HG02973 (cell line): ENCODE results near the gene TRAPPC2B.
A peak's percentile ranks its signal among the peaks of the same experiment; 100 is the strongest.
"Not testable (repeated sequence)": the region's sequence is repeated elsewhere in the genome, so short reads cannot be mapped to it uniquely, and the experiment has no call there.

Experiments used
- ATAC-seq: cut with Tn5 transposase; IDR thresholded peaks from one replicate; pipeline ENCODE4 v1.9.1; 2021; ENCODE audit warnings: moderate library complexity; ENCODE audit not compliant: unreplicated experiment

Gene TRAPPC2B

GRCh38 chr19:57374179-57374578, 10.8 kb downstream of the TRAPPC2B start:
- no peak for ATAC-seq

DNA sequence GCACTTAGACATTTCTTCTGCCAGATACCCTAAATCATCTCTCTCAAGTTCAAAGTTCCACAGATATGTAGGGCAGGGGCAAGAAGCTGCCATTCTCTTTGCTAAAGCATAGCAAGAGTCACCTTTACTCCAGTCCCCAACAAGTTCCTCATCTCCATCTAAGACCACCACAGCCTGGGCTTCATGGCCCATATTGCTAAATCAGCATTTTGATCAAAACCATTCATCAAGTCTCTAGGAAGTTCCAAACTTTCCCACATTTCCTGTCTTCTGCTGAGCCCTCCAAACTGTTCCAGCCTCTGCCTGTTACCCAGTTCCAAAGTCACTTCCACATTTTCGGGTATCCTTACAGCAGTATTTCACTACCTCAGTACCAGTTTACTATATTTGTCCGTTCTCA, 11.3 kb downstream of the TRAPPC2B start:
- not testable (repeated sequence) for ATAC-seq

GRCh38 chr19:57376151-57376550, 12.8 kb downstream of the TRAPPC2B start:
- no peak for ATAC-seq

GRCh38 chr19:57377498-57378146, 14.3 kb downstream of the TRAPPC2B start:
- no peak for ATAC-seq

GRCh38 chr19:57380923-57381322, 17.6 kb downstream of the TRAPPC2B start:
- no peak for ATAC-seq

DNA sequence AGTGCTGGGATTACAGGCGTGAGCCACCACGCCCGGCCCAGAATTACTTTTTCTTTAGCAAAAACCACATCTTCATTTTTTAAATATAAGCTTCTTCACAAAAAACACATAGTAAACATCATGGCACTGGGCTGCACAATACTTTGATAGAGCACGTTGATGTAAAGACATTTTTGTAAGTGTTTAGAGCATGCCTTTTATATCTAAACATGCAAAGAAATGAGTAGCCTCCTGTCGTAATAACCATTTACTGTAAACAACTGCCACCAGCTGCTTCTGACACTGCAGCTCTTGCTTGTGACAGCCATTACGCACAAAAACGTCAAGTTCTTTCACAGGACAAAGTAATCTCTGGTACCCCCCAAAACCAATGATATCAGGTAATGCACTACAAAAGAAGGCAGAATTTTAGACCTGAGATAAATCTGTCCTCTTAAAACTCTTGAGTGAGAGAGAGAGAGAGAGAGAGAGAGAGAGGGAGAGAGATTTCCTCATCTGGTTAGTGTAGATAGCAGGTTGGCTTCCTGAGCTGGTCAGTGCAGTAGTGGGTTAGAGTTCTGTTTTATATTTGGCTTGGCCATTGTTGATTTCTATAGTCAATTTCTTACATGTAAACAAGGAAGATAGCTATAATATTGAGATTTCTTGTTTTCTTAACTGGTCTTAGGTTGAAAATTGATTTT, 19.6 kb downstream of the TRAPPC2B start:
- ATAC-seq = no peak

DNA sequence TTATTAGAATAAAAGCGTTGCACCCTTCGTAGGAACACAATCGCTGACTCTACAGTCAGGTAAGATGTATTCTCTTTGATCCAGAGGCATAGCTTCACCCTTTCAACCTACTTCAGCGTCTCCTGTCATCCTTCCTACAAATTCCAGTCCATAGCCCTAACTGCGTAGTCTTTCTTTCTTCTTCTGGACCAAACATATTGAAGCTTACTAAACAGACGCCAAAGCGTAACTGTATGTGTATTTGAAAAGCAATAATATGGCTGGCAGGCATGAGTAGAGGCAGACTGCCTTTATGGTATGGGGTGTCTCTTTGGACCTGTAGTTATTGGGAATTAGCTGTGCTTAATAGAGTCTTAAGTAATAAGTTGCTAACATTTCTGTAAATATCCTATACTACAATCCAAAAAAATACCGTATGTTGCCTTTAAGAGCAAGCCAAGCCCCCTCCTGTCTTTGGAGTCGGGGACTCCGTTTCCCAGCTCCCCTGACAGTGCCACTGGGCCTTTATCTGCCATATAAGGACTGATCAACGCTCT, 25.9 kb downstream of the TRAPPC2B start:
- ATAC-seq = no peak

DNA sequence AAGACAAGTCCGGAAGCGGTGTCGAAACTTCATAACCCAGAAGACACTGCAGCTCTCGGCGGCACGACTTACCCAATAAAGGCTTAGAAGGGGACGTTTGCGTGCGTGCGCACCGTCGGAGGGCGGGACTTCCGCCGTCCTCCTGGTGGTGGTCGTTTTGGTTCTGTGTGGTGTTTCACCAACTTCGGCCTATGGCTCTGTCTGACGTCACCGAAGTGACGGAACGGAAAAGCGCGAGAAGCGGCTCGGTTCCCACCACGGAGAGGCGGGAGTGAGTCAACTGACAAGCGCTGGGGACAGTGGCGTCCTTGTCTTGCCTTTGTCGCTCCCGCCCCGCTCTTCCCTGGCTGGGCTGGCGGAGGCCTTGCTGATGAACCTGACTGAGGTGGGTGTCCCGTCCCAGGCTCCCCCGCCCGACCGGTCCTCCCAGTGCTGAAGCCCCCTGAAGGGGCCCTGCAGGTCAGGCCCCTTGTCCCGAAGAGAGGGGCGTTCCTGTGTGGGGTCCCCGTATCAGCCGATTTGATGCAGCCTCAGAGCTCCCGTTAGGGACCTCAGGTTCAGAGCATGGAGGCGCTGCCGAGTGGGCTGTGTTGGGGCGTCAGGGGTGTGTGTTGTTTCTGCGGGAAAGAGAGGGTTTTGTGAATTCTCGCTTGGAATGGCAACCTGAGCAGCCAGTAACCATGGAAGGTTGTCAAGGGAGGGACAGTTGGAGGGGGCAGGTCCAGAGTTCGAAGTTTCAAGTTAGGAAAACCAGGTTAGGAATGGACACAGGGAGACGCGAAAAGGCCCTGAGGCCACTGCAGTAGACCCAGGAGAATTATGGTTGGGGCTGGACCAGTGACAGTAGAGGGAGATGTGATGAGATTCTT, 26.6 kb downstream of the TRAPPC2B start, which contains the start of gene ZNF548:
Gene ZNF548, plus strand, starts transcription at position 125 of the 869 bp plus-strand sequence. Its CDS starts 246 bp downstream, at position 371.
- peak; percentile 96 for ATAC-seq

GRCh38 chr19:57395710-57396109, 32.4 kb downstream of the TRAPPC2B start:
- ATAC-seq = no peak

DNA sequence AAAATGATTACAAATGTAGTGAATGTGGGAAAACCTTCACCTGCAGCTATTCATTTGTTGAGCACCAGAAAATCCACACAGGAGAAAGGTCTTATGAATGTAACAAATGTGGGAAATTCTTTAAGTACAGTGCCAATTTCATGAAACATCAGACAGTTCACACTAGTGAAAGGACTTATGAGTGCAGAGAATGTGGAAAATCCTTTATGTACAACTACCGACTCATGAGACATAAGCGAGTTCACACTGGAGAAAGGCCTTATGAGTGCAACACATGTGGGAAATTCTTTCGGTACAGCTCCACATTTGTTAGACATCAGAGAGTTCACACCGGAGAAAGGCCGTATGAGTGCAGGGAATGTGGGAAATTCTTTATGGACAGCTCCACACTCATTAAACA, 35.5 kb downstream of the TRAPPC2B start:
- no peak for ATAC-seq

DNA sequence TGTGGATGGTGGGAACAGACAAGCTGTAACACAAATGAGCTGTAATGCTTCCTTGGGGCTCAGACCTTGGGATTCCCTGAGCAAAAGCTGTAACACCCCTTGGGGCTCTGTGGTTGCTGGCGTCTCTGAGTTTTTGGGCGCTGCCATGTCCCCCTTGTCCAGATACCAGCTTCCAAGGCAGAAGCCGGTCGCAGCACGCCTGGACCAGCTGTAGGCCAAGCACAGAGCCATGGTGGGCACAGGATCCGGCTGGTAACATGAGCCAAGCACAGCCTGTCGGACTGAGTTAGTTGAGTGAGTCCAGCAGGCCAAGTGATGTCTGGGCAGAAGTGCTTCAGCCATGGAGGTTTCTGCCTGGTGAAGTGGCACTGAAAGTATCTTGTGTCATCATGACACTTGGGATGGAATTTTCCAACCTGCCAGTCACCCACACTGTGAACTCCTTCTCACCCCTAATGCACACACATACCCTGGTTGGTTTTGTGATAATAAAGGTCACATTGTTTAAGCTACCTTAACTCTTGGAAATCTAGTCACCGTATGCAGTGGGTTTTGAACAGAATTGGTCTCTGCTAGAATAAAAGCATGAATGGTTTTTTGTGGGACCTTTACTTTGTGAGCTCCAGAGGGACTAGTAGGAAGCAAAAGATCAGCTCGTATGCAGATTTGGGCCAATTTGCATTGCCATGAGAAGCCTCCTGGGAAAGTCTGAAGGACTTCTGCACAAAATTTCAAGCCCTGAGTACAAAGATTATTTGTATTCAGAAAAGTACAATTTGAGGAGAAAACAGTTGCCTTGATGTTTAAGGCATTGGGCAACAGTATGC, 40.6 kb downstream of the TRAPPC2B start:
- no peak for ATAC-seq

DNA sequence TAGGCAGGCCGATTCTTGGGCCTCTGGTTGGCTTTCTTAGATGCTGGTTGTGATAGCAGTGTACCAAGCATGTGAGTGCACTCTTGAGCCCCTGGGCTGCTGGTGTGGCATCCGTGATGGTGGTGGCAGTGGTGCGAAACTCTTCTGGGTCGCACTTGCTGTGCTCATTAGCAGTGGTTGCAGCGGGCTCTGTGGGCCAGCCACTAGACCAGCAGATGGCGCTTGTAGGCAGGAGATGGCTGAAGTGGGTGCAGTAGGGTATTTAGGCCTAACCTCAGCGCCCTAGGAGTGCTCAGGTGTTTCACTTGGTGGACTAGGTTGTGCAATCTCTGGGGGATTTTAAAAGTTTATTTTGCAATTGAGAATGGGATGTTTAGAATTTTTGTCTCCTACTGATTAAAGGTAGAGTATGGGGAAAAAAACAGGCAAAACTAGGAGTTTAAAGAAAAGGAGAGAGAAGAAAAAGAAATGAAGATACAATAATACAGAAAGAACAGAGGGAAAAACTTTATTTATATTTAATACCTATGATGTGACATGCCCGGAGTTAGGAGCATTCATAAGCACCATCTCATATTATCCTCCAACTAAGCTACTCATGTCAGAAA, 43.3 kb downstream of the TRAPPC2B start:
- ATAC-seq = no peak

- peak; percentile 97 for ATAC-seq
Measured at GRCh38 chr19:57410877-57411671, 47.7 kb downstream of the TRAPPC2B start, which contains the start of gene ZNF17. Gene ZNF17, plus strand, starts transcription at chr19:57411161. Its CDS starts 2,455 bp downstream, at chr19:57413616.
